Posterior cingulate gyrus (tissue), 11 donors: ENCODE measurements around the gene LGMN.

ENCODE experiments used
- DNase-seq, 10 donors: peaks; one replicate each; pipeline versions ENCODE4 v3.0.0 to v3.0.0-alpha.2; 2020 to 2021; ENCODE audit warnings: mixed read lengths in 3 of 10
- intact Hi-C: fragments of 100-400 bp; cut with DNase I; formaldehyde crosslinking; loops from one replicate; pipeline ENCODE4 v1.15.1; 2023

LGMN gene

DNA sequence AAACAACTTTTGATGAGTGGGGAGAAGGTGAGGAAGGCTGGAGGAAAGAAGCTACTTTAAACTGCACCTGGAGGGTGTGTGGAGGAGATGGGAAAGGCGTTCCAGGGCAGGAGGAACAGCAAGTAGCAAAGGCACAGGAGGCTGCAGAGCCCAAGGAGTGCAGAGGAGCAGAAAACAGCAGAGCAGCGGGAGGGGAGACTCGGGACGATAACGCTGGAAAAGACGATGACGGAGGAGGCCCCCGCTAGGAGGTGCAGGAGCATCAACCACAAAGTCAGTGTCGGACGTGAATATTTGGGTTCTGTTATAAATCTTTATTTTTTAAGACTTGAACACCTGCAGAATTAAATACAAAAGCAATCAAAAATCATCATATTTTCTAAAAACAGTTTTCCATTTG, 44.9 kb downstream of the LGMN start:
- DNase-seq = peak in 1 of 10 donors; percentile 32
- intact Hi-C loops = no loop called here

DNA sequence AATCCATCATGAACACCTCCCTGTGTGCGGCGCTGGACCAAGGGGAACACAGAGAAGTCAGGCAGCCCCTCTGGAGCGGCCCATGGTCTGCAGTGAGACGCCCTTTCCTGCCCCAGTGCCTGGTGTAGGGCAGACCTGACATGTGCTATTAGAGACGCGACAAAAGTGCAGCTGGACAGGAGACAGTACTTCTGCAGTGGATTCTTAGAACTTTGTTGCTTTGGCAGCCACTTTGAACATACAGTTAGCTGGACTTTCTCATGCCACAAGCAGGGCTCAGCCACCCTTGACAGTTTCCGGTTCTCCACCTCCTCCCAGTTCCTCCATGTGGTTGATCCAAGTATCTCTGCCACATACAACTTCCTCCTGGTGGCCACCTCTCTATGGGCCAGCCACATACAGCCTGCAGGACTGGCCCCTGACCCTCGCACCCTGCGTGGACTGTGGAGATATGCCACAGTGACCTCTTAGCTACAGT, 45.9 kb downstream of the LGMN start:
- DNase-seq = peak in 2 of 10 donors; percentile 66 to 70

DNA sequence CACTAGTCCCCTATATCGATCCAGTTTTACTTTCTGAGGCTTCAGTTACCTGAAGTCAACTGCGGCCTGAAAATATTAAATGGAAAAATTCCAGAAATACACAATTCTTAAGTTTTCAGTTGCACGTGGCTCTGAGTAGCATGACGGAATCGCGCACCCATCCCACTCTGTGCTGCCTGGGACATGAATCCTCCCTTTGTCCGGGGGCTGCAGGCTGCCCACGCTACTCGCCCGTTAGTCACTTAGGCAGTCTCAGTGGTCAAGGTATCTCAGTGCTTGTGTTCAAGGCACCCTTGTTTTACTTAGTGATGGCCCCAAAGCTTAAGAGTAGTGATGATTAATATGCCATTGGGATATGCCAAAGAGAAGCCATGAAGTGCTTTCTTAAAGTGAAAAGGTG, 46.6 kb downstream of the LGMN start:
- peak in 1 of 10 donors; percentile 46 for DNase-seq
- intact Hi-C loops = no loop called here

More for the DNA sequence above, 45.9 kb downstream of the LGMN start:
- intact Hi-C loops = no loop called here

DNA sequence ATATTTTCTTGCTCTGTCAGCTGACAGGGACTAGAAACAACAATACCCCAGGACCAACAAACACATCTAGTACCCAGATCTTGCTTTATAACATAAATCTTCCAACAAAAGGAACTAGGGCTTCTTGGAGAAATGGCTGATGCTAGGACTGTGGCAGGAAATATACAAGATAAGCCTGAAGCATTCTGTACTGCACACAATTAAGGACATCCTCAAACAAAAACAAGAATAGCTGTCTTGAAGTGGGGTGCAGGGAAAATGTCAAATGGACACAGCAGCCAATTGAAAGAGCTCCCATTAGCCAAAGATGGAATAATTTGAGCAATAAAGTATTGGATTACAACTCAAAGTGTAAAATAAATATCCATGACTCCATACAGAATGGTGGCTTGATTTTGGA, 50.0 kb downstream of the LGMN start:
- DNase-seq = no peak
- intact Hi-C loops = no loop called here

DNA sequence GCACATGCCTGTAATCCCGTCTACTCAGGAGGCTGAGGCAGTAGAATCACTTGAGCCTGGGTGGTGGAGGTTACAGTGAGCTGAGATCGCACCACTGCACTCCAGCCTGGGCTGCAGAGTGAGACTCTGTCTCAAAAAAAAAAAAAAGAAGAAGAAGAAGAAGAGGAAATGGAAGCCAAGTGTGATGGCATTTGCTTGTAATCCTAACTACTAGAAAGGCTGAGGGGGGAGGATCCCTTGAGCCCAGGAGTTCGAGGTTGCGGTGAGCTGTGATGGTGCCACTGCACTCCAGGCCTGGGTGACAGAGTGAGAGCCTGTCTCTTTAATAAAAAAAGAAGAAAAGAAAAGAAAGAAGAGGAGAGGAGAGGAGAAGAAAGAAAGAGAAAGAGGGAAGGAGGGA, 52.1 kb downstream of the LGMN start:
- DNase-seq = no peak
- intact Hi-C loops = no loop called here

DNA sequence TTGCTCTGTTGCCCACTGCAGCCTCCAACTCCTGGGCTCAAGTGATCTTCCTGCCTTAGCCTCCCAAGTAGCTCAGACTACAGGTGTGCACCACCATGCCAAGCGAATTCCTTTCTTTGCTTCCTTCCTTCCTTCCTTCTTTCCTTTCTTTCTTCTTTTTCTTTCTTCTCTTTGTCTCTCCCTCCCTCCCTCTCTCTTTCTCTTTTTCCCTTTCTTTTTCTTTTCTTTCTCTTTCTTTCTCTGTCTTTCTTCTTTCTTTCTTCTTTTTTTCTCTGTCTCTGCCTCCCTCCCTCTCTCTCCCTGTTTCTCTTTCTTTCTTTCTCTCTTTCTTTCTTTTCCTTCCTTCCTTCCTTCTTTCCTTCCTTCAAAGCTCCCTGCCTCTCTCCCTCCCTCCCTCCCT, 52.9 kb downstream of the LGMN start:
- intact Hi-C loops = no loop called here

DNA sequence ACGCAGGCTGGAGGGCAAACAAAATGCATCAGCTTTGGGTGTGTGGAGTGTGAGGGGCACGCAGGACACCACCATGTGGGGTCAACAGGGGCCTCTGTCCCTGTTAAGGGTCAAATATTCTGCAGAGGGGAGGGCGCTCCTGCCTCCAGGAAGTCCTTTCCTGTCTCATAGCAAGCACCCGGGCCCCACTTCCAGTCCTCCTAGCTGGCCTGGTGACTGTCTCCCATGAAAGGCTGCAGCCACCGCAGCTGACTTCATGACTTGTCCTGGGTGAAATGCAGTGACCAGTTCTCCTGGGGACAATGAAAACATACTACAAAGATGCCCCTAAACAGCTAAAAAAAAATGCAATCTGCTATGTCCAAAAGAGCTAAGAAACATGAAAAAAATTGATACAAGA, 53.6 kb downstream of the LGMN start:
- peak in 1 of 10 donors; percentile 15 for DNase-seq
- intact Hi-C loops = no loop called here

More for the DNA sequence above, 52.9 kb downstream of the LGMN start:
- DNase-seq = no peak

DNA sequence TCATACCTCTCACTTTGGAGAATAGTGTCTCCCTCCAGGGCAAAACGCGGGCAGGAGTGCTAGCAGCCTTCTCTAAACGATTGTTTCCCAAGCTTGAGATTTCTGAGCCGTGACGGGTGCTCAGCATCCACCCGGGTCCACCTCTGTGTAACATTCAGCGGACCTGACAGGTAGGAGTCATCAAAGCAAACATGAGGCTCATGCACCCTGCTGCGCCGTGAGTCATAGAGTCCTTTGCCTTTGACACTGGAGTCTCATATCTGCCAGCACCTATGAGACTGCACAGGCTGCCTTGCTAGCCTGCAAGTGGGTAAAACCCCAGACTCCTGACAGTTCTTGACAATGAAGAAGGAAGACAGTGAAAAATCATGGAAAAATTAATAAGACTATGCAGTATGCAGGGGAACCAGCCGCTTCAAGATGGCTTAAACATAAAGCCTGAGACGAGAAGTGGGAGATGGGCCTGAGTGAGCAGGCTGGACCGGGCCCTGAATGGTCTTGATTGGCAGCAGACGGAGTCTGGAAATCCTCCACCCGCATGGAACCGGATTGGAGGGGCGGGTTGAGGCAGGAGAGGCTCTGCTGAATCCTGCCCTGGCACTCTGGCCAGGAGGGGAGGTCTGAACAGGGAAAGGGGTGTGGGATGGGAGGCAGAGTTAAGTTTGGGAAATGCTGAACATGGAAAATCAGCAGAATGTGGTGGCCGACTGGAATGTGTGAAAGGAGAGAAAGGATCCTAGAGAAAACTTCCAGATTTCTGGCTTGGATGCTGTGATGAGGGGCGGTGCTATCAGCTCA, 54.2 kb downstream of the LGMN start:
- peak in 1 of 10 donors; percentile 74 for DNase-seq
- intact Hi-C loops = no loop called here

DNA sequence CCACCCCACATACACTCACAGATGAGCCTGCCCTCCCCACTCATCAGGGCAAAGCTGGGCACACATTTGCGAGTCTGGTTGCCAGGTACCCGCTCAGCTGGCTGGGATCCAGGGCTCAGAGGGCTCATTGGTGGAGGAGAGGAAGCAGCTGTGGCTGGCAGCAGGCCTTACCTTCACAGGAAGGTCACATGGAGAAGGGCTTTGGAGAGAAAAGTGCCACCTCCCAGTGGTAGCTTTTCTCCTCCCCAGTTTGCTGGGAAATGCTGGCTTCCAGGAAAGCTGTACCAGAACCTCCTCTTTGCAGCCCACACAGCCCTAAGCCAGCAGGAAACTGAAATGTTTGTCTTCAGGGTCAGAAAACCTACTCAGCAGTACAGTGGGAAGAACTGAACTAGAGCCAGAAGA, 55.6 kb downstream of the LGMN start:
- intact Hi-C loops = no loop called here
- peak in 4 of 10 donors; percentile 27 to 87 (median 59) for DNase-seq

DNA sequence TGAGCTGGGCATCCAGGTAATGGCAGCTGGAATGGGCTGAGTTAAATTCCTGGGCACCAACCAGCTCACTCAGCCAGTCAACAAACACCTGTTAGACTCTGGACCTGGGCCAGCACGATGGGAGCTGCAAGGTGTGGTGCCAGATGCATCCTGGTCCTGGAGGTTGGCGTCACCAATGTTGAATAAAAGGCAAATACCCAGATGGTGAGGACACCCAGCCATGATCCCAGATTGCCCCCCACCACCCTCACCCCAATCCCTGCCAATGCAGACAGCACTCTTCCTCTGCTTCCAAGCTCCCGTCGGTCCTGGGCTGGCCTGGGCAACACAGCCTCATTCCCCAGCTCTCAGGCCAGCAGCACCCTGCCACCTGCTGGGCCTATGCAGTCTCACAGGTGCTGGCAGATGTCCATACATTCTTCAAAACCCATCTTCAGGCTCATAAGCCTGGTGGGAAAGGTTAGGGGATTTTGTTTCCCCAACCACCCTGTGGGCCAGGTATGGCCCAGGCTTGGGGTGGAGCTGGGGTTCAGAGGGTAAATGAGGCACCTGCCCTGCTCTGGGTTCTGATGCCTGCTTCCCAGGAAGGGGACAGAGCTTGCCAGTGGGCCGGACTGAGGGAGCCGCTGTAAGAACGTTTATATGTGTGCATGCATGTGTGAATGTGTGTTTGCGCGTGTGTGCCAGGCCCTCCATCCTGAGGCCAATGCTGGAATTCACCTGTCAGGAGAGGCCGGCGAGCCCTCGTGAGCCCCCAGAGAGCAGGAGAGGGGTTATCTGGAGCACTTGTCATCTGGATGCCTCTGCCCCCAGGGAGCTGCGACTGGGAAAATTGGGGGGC, 58.0 kb downstream of the LGMN start:
- intact Hi-C loops = no loop called here

DNA sequence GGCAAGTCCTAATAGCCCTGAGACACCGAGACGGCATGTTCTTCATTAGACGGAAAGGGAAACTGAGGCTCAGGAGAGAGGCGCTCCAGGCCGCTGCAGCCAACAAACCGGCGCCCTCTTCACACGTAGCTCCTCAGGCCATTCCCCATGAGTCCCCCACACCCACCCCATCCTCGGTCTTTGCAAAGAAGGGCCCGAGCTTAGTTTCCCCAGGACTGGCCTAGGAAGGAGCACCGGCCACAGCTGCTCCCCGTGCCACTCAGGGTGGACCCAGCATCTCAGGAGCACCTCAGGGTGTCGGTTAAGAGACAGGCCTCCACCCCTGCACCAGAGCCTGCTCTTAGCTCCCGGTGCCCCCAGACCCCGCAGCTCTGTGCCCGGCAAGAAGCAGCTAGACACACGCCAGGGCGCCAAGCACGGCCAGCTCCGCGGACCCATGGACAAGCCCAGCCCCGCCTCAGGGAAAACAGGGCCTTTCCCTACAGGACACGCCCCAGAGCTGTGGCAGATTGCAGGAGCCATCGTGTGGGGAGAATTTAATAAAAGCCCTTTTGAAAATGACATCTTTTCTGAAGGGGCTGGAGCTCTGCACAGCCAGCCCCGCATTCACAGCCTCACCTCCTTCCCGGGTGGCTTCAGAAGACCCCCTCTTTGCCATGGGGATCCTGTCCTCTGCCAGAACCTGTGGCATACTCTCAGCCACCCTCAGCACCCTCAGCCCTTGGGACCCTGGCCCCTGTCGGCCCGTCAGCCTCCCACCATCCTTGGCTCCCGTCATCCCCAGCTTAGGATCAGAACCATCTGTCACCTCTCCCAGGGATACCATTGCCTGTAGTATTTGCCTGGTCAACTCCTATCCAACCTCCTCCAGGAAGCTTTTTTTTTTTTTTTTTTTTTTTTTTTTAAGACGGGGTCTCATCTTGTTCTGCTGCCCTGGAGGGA, 59.7 kb downstream of the LGMN start:
- intact Hi-C loops = loop anchor here (5.0 kb wide), 1 partner anchor 59 kb away; the partner anchor contains the start of gene LGMN
- peak in 2 of 10 donors; percentile 76 to 82 for DNase-seq

More for the DNA sequence above, 58.0 kb downstream of the LGMN start:
- DNase-seq = peak in 1 of 10 donors; percentile 87

DNA sequence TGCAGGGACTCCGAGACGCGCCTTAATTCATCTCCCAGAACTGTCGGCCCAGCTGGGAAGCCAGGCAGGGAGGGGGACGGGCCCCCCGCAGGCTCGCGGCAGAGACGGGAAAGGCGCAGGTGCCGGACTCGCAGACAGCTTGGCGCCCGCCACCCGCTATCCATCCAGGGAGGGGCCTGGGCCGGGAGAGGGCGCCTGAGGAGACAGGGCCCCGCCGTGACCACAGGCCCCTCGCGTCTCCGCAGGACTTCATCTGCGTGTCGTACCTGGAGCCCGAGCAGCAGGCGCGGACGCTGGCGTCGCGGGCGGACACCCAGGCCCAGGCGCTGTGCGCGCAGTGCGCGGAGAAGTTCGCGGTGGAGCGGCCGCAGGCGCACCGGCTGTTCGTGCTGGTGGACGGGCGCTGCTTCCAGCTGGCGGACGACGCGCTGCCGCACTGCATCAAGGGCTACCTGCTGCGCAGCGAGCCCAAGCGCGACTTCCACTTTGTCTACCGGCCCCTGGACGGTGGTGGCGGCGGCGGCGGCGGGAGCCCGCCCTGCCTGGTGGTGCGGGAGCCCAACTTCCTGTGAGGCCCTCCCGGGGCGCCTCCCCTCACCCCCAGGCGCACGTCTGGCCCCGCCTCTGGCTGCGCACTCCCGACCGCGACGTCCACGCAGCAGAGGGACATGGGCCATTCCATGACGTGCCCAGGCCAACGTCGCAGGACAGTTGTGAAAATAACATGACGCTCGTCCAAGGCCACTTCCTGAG, 60.6 kb downstream of the LGMN start:
- intact Hi-C loops = loop anchor here (2.0 to 5.0 kb wide), 2 partner anchors 59 to 97 kb away; partner anchors contain the start of gene LGMN
- peak in 6 of 10 donors; percentile 46 to 93 (median 69) for DNase-seq

DNA sequence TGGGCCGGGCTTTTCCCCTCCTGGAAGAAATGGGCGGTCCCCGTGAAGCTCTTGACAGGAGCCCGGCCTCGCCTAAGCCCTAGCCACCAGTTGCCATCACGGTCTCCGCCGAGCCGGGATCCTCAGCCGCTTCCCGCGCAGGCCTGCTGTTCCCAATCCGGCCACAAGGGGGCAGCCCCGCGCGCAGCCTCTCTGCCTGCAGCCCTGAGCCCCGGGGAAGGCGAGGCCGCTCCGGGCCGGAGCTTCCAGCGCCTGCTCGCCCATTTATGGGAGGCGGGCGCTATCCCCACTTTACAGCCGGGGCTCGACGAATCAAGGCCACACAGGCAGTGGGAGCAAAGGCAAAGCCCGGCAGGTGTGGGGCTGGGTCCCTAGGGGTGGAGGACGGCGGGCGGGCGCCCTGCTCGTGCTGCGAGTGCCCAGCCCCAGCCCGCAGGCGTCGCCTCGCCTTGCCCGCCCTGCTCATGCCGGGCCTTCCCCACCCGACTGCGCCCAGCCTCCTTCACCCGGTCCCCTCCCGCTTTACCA, 61.5 kb downstream of the LGMN start:
- intact Hi-C loops = loop anchor here (2.0 to 5.0 kb wide), 2 partner anchors 60 to 98 kb away; partner anchors contain the start of gene LGMN

DNA sequence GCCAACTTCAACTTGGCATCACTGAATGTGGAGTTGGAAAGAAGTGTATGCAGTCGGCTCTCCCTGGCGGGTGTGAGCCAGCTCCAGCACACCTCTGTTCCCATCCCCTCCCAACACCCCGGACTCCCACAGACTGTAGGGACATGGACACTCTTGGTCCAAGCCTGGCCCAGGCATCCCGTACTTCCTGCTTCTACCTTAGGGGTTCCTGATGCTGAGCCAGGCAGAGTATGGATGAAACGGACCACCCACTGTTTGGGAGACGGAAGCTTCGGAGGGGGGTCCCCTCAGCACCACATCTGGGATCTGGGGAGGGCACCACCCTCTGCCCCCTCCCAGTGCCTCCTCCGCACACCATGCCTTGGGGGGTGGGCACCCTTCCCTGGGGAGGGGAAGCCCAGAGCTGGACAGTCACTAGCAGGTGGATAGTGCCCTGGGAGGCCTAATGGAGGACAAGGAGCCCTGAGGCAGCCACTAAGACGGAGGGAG, 62.0 kb downstream of the LGMN start:
- intact Hi-C loops = loop anchor here (2.0 to 5.0 kb wide), 2 partner anchors 61 to 98 kb away; partner anchors contain the start of gene LGMN
- DNase-seq = peak in 1 of 10 donors; percentile 63

More for the DNA sequence above, 61.5 kb downstream of the LGMN start:
- peak; percentile 72 to 97 (median 86) for DNase-seq

DNA sequence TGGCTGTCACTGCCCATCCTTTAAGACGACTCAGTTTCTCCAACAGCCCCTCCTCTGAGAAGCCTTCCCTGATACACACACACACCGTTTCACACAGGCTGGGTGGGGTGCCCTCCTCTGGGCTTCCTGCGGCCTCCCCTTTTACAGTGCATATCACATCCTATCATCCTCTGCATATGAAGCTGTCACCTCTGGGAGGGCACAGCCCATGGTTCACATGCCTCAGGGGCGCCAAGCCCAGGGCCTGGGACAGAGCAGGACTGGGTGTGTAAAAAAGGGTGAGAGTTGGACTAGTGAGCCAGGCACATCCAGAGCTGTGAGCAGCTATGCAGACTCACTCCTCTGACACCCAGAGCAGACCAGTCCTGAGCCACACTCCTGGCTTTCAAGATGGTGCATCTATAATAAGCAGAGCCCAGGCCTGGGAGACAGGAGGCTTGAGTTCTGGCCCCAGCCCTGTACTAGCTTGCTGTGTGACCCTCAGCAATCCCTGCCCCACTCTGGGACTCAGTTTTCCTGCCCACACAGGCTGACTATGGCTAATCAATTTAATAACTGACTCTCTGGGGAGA, 62.6 kb downstream of the LGMN start:
- DNase-seq = peak in 1 of 10 donors; percentile 62
- intact Hi-C loops = loop anchor here (2.0 to 5.0 kb wide), 2 partner anchors 61 to 99 kb away; partner anchors contain the start of gene LGMN

DNA sequence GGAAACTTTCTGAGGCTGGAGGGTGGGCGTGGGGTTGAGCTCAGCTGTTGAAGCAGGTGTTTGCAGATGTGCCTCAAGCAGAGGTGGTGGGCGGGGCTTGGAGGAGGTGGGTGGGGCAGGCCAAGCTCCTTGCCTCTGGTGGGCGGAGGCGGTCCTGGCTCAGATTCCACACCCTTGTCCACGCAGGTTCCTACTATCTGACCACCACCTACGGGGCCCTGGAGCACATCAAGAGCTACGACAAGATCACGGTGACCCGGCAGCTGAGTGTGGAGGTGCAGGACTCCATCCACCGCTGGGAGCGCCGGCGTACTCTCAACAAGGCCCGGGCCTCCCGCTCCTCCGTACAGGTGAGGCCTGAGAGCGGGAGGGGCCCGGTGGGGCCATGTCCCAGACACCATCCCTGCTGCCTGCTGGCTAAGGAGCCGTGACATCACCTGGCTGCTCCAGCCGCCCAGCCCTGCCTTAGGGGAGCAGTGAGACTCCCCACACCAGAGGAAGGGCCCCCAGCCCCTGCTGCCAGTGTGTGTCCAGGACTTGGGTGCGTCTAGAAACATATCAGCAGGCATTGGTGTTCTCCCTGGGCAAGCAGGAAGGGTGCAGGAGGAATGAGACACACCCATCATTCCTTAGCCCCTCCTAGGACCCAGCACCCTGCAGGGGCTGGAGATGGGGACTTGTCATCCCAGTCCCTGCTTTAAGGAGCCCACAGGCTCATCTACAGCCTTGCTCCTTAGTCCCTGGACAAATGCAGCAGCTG, 63.4 kb downstream of the LGMN start:
- intact Hi-C loops = loop anchor here (5.0 kb wide), 2 partner anchors 62 to 548 kb away; partner anchors contain the start of gene LGMN
- DNase-seq = peak in 1 of 10 donors; percentile 76

DNA sequence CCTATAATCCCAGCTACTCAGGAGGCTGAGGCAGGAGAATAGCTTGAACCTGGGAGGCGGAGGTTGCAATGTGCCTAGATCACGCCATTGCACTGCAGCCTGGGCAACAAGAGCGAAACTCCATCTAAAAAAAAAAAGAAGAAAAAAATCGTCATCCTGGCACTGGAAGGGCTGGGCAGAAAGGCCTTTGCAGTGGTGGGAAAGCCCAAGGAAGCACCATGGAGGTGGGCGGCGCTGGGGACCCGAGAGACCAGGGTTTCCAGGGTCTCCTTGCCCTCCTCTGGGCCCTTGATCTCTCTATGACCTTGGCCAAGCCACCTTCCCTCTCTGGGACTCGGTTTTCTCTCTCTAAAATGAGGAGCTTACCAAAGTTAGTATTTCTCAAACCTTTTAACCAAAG, 65.4 kb downstream of the LGMN start:
- peak in 1 of 10 donors; percentile 63 for DNase-seq
- intact Hi-C loops = loop anchor here (5.0 kb wide), 1 partner anchor 546 kb away; no protein-coding TSS in a partner anchor
